GF-D8 (cell line): ENCODE data around the gene ITGA2.
"Not testable (repeated sequence)": the region's sequence is repeated elsewhere in the genome, so short reads cannot be mapped to it uniquely, and the experiment has no call there.

Experiments
- DNase-seq: peaks from one replicate; lab custom pipeline; 2025; lab: John Stamatoyannopoulos, UW

Gene ITGA2

GRCh38 chr5:53099546-53099945 lies 110.4 kb downstream of the ITGA2 start:
- no peak for DNase-seq

GRCh38 chr5:53100606-53101005 lies 111.5 kb downstream of the ITGA2 start:
- no peak for DNase-seq

GRCh38 chr5:53105611-53106300 lies 116.6 kb downstream of the ITGA2 start:
- DNase-seq = no peak

DNA sequence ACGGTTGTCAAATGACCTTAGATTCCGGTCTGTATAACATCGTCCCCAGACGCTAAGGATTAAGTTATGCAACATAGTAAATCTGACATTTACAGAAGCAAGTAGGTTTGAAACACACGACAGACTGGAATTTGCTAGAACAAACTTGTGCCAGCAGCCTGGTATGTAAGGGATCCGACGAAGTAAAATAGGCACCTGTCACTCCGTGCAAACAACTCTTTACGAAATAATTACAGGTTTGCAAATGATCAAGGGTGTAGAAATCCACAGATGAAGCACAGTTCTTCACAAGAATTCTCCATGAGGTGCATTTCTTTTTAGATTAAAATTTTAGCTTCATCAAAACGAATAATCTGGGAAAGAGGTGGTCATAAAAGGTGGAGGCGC lies 119.9 kb downstream of the ITGA2 start:
- DNase-seq = no peak

GRCh38 chr5:53109443-53110127 lies 120.4 kb downstream of the ITGA2 start, which contains the start of gene MOCS2:
Gene MOCS2 (minus strand): TSS chr5:53109757. CDS start chr5:53107174, 2,583 bp downstream.
- DNase-seq = peak; percentile 49

- no peak for DNase-seq
Measured at GRCh38 chr5:53110156-53110555, 121.0 kb downstream of the ITGA2 start.

GRCh38 chr5:53111139-53111538 lies 122.0 kb downstream of the ITGA2 start:
- no peak for DNase-seq

- not testable (repeated sequence) for DNase-seq
Measured at GRCh38 chr5:53112307-53112706, 123.2 kb downstream of the ITGA2 start.

- DNase-seq = no peak
Measured at GRCh38 chr5:53112909-53113308, 123.8 kb downstream of the ITGA2 start.

DNA sequence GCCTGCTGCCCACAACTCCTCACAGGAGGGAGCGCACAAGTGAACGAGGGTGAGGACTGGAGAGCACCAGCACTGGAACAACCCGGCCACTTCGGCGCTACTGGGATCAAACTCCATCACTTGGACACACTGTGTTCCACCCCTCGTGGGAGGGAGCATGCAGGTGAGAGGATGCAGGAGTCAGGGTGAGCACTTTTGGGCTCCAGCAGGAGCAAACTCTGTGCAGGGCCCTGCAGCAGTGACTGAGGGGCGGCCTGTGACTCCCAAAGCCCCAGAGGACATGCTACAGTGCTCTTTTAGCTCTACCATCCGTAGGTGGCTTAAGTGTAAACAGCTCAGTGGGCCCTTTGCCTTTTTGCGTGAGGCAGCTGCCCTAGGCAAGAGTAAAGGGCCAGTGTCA lies 124.8 kb downstream of the ITGA2 start:
- DNase-seq = no peak

DNA sequence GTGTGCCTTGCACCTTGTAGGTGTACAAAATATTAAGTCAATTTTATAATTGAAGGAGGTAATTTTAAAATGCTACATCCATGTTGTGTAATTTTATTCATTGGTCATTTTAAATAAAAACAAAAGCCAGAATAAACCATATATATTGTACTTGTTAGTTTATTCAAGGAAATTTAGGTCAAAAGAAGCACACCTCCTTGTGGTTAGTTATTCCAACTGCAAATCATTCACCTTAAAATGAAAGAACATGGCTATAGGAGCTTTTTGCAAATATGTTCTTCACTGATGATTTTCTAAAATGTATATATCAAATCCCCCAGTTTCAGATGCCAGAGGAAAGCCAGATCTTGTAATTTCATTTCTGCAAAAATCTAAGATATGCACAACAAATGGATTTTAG lies 125.8 kb downstream of the ITGA2 start:
- no peak for DNase-seq

DNA sequence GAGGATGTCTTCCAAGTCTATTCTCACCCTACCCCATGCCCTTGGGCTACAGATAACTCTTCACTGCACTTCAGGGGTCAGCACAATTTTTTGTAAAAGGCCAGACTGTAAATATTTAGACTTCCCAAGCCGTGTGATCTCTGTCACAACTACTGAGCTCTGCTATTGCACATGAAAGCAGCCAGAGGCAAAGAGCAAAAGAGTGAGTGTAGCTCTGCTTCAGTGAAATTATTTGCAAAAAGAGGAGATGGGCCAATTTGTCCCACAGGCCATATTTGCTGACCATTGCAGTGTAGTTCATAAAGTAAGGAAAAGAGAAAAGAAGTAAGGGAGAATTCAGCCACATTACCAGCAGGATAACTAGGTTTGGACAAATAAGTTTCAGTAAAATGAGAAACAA lies 127.4 kb downstream of the ITGA2 start:
- DNase-seq = no peak

GRCh38 chr5:53118879-53119278 lies 129.7 kb downstream of the ITGA2 start:
- DNase-seq = no peak

DNA sequence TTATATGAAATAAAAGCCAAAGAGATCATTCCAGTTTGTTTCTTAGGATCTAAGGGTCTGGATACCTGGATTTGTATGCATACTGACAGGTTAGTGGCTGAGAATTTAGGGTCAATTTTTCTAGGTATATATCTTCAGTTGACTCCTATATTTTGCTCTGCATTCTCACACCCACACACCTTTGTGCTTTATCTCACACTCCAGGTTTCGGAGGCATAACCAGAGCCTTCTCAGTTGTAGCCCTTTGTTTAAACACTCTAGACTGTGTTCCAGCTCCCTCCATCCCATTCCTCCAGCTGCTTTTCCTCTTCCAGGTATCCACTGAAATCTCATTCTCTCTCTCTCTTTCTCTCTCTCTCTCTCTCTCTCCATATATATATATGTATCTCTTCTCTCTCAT lies 131.0 kb downstream of the ITGA2 start:
- DNase-seq = no peak

GRCh38 chr5:53123702-53124101 lies 134.6 kb downstream of the ITGA2 start:
- no peak for DNase-seq

DNA sequence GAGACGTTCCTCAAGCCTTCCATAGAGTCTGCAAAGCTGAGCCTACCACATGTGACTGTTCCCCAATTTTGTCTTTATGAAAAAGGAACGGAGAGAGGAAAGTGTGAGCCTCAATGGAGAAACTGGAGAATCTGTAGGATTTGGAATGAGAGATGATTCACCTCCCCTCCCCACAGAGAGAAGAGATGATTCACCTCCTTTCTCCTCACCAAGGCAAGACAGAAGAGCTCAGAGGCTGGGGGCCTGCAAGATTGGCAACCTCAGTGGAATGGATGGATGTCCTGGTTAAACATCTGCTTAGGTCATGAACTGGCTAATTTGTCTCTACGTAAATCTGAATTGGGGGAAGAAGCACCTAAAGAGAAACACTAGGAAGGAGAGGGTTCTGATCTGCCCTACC lies 137.4 kb downstream of the ITGA2 start:
- DNase-seq = no peak

DNA sequence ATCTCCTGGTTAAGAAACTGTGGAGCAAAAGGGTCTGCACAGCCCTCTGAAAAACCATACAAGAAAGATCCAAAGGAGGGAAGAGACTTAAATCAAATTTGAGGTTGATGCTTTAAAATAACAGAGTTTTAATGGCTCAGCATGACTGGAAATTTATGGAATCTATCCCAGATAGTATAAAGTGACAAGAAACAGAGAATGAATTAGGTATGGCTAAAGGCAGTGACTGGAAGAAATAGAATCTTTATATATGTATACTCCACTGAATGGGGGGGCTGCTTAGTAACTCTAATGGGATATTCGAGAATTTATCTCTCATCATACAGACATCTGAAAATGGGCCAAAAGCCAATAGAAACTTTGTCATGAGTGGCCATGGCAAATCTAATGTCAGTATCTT lies 138.0 kb downstream of the ITGA2 start:
- DNase-seq = no peak

DNA sequence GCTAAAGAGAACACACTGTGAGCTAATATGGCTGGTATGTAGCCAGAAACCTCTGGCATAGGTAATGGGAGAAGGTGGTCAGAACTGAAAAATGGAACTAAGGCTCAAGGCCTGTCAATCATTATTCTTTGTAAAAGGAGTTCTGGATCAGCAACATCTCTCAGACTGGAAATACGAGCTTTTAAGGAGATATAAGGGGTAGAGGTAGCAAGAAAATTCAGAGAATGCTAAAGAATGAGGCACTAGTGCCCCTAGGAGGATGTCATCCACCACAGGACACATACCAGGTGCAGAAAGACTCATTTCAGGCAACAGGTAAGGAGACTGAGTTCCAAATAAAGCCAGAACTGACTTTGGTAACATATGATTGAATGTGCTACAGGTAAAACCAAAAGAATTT lies 139.3 kb downstream of the ITGA2 start:
- no peak for DNase-seq

- no peak for DNase-seq
Measured at GRCh38 chr5:53130266-53130665, 141.1 kb downstream of the ITGA2 start.

DNA sequence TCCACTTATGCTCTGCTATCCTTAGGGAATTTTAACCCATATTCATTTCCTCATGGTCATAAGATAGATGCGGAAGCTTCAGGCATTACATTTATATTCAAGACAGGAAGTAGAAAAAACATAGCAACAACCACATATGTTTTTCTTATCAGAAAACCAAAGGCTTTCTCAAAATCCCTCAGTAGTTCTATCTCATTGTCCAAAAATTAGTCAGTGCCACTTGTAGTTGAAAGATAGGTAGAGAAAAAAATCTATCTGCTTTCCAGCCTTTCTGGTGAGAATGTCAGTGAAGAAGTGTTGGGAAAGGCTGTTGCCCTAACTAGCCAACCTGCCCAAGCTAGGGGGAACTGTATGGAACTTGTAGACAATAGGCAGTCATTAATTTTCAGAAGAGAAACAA lies 143.9 kb downstream of the ITGA2 start:
- DNase-seq = no peak
